NT2/D1 (cell line): ENCODE measurements around the gene FAM107B.

ENCODE experiments used
- SUZ12 ChIP-seq: IDR thresholded peaks from 2 replicates; pipeline ENCODE4 v1.6.1; 2011; ENCODE audit not compliant: insufficient read length, insufficient read depth; ENCODE audit errors: extremely low read depth
- YY1 ChIP-seq: IDR thresholded peaks from 2 replicates; pipeline ENCODE4 v1.6.1; 2011; ENCODE audit not compliant: insufficient read length, insufficient read depth
- ZNF274 ChIP-seq: IDR thresholded peaks from 2 replicates; pipeline ENCODE4 v1.6.1; 2011; ENCODE audit warnings: mild to moderate bottlenecking, low read depth, low read length

DNA sequence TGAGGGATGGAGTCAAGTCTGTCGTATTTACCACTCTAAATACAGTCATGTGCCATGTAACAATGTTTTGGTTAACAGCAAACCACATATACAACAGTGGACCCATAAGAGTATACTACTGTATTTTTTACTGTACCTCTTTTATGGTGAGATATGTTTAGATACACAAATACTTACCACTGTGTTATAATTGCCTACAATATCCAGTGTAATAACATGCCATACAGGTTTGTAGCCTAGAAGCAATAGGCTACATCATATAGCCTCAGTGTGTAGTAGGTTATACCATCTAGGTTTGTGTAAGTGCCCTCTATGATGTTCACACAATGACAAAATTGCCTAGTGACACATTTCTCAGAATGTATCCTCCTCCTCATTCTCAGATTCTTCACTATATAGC lies 110.4 kb downstream of the FAM107B start:
- TF ChIP-seq ZNF274 = no peak
- no peak for TF ChIP-seq YY1
- TF ChIP-seq SUZ12 = no peak
